Tibial nerve (tissue), 4 donors: ENCODE data around the gene LMX1B. TPM values are rescaled to one million over a fixed set of nuclear protein-coding genes. Genes with fewer than 3 reads are reported as not detected.

Source experiments
- DNase-seq, 2 donors: peaks; one replicate each; pipeline ENCODE4 v3.0.0-alpha.2; 2019; ENCODE audit warnings: low spot score in 2 of 2
- H3K27ac ChIP-seq, 4 donors: fragments of 200-600 bp; sonication (generic) in 3 of 4; one replicate each; pipeline ENCODE4 v1.5.1; 2017 to 2019; ENCODE audit warnings: mild to moderate bottlenecking in 1 of 4
- H3K27me3 ChIP-seq, 2 donors: fragments of 200-600 bp; sonication (generic) in 1 of 2; one replicate each; pipeline versions ENCODE4 v1.5.1 to v1.6.0; 2017 to 2019
- H3K36me3 ChIP-seq, 3 donors: fragments of 200-600 bp; sonication (generic); one replicate each; pipeline ENCODE4 v1.5.1; 2018 to 2019
- H3K4me1 ChIP-seq, 4 donors: fragments of 200-600 bp; sonication (generic) in 3 of 4; one replicate each; pipeline ENCODE4 v1.5.1; 2017 to 2019
- H3K4me3 ChIP-seq, 4 donors: fragments of 200-600 bp; sonication (generic) in 3 of 4; one replicate each; pipeline ENCODE4 v1.5.1; 2017 to 2019; ENCODE audit warnings: mild to moderate bottlenecking in 1 of 4, moderate library complexity in 1 of 4
- H3K9me3 ChIP-seq, 4 donors: fragments of 200-600 bp; sonication (generic) in 3 of 4; one replicate each; pipeline ENCODE4 v1.5.1; 2017 to 2019
- CTCF ChIP-seq, 5 experiments: fragments of 200-600 bp in 3 of 5; fragments of 450-650 bp in 2 of 5; sonication (generic) in 3 of 5; IDR thresholded peaks; one replicate each; pipeline ENCODE4 v1.5.1; 2016 to 2019; ENCODE audit warnings: antibody characterized with exemption in 5 of 5, mild to moderate bottlenecking in 3 of 5, moderate library complexity in 2 of 5
- EP300 ChIP-seq, 2 donors: sonication (generic); formaldehyde crosslinking; IDR thresholded peaks; one replicate each; pipeline ENCODE4 v1.6.1; 2017; ENCODE audit warnings: antibody characterized with exemption in 2 of 2, mild to moderate bottlenecking in 1 of 2
- POLR2A ChIP-seq, 2 donors: fragments of 450-650 bp; IDR thresholded peaks; one replicate each; pipeline ENCODE4 v1.6.1; 2017; ENCODE audit warnings: antibody characterized with exemption in 2 of 2, mild to moderate bottlenecking in 2 of 2, moderate library complexity in 2 of 2
- WGBS, 2 donors: methylation state at CpG; one replicate each; pipeline ENCODE4 v1.1.5; 2018; 5-methylcytosine and 5-hydroxymethylcytosine counted together
- total RNA-seq, 4 donors: library from RNA; depleted of rRNA; stranded (reverse); fragments of >200 nt; gene quantifications; one replicate each; pipeline ENCODE4 v1.1.0, GENCODE V29; 2016

LMX1B gene
- total RNA-seq, result 1 to 10 TPM in 1 of 4 donors, under 1 TPM in 2, not detected in 1; 0.60 to 1.5 (median 0.78) TPM

GRCh38 chr9:126613651-126614050 lies at the start of gene LMX1B:
Gene LMX1B (plus strand): TSS chr9:126613928. CDS start chr9:126614450, 522 bp downstream.
- Histone ChIP-seq H3K27ac (no peak within 1 kb of the TSS), H3K36me3 (no peaks in the 10 kb centered on the region), H3K27me3 (peaks cover 0 to 89% of the 10 kb centered on the region in 2 donors), H3K9me3 (no peaks in the 10 kb centered on the region), H3K4me3 (peak within 1 kb of the TSS in 2 of 4 donors; percentile 12 to 44), H3K4me1 (peaks cover 0 to 61% (median 24%) of the 10 kb centered on the region in 4 donors)
- 1 to 2% methylated on average over 13 to 25 of the region's 58 CpGs for WGBS, 2 donors
- no peak for TF ChIP-seq POLR2A (IDR thresholded peaks at IDR 0.05)
- no peak for DNase-seq

- 30 to 46% methylated on average over 10 of the region's 10 CpGs for WGBS, 2 donors
- no peak overlapping the region for H3K4me3 ChIP-seq
- peaks cover 0 to 50% of the 10 kb centered on the region in 2 donors for H3K27me3 ChIP-seq
- no peak overlapping the region for H3K27ac ChIP-seq
- H3K36me3 ChIP-seq, result no peaks in the 10 kb centered on the region
- no peak for DNase-seq
- no peaks in the 10 kb centered on the region for H3K9me3 ChIP-seq
- no peak for TF ChIP-seq POLR2A (IDR thresholded peaks at IDR 0.05)
- no peak for TF ChIP-seq EP300 (IDR thresholded peaks at IDR 0.05)
- no peak for TF ChIP-seq CTCF (IDR thresholded peaks at IDR 0.05)
- H3K4me1 ChIP-seq, result no peaks in the 10 kb centered on the region
Measured at GRCh38 chr9:126564128-126564527, 49.6 kb upstream of the LMX1B start.

- 49 to 67% methylated on average over 4 to 5 of the region's 5 CpGs for WGBS, 2 donors
- Histone ChIP-seq H3K36me3 (no peaks in the 10 kb centered on the region), H3K4me1 (no peaks in the 10 kb centered on the region), H3K27me3 (peaks cover 0 to 44% of the 10 kb centered on the region in 2 donors), H3K4me3 (no peak overlapping the region), H3K27ac (no peak overlapping the region), H3K9me3 (peaks cover 0 to 2% (median 0%) of the 10 kb centered on the region in 4 donors)
- TF ChIP-seq EP300 (IDR thresholded peaks at IDR 0.05), result no peak
- TF ChIP-seq CTCF (IDR thresholded peaks at IDR 0.05), result no peak
- no peak for TF ChIP-seq POLR2A (IDR thresholded peaks at IDR 0.05)
- no peak for DNase-seq
Measured at GRCh38 chr9:126564716-126565115, 49.0 kb upstream of the LMX1B start.

- WGBS, 2 donors, result 84% methylated on average over 11 of the region's 11 CpGs
- no peaks in the 10 kb centered on the region for H3K4me1 ChIP-seq
- DNase-seq, result no peak
- H3K9me3 ChIP-seq, result peaks cover 0 to 4% (median 0%) of the 10 kb centered on the region in 4 donors
- no peak overlapping the region for H3K27ac ChIP-seq
- H3K27me3 ChIP-seq, result peaks cover 0 to 38% of the 10 kb centered on the region in 2 donors
- TF ChIP-seq EP300 (IDR thresholded peaks at IDR 0.05) (no peak), POLR2A (IDR thresholded peaks at IDR 0.05) (no peak), CTCF (IDR thresholded peaks at IDR 0.05) (no peak)
- no peaks in the 10 kb centered on the region for H3K36me3 ChIP-seq
- H3K4me3 ChIP-seq, result no peak overlapping the region
Measured at GRCh38 chr9:126565336-126566128, 48.2 kb upstream of the LMX1B start.

- TF ChIP-seq EP300 (IDR thresholded peaks at IDR 0.05) (no peak), POLR2A (IDR thresholded peaks at IDR 0.05) (no peak), CTCF (IDR thresholded peaks at IDR 0.05) (no peak)
- Histone ChIP-seq H3K27ac (no peak overlapping the region), H3K36me3 (no peaks in the 10 kb centered on the region), H3K9me3 (peaks cover 0 to 4% (median 0%) of the 10 kb centered on the region in 4 donors), H3K4me3 (no peak overlapping the region), H3K27me3 (peaks cover 0 to 23% of the 10 kb centered on the region in 2 donors), H3K4me1 (no peaks in the 10 kb centered on the region)
- DNase-seq, result no peak
- 91 to 95% methylated on average over 1 of the region's 1 CpG for WGBS, 2 donors
Measured at GRCh38 chr9:126569036-126569435, 44.7 kb upstream of the LMX1B start.
